ENCODE results near the gene SNAP25.

DNA sequence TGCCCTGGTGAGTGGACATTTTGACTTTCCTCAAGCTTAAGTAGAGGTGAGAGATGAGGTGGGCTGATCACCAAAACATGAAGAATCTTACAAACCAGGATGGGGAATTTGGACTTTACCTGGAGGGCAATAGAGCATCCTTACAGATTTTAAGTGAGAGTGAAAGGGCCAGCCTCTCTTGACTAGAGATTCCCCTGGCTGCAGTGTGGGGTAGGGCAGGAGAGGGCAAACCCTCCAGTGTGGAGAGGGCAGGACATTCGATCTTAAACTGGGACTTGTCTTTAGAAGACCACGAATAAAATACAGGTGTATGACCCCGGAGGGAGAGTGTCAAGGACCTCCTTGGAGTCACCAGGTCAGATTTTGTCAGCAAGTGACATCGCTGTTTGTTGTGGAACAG is 105.1 kb downstream of the SNAP25 start:
- TF ChIP-seq, protein P1, sequence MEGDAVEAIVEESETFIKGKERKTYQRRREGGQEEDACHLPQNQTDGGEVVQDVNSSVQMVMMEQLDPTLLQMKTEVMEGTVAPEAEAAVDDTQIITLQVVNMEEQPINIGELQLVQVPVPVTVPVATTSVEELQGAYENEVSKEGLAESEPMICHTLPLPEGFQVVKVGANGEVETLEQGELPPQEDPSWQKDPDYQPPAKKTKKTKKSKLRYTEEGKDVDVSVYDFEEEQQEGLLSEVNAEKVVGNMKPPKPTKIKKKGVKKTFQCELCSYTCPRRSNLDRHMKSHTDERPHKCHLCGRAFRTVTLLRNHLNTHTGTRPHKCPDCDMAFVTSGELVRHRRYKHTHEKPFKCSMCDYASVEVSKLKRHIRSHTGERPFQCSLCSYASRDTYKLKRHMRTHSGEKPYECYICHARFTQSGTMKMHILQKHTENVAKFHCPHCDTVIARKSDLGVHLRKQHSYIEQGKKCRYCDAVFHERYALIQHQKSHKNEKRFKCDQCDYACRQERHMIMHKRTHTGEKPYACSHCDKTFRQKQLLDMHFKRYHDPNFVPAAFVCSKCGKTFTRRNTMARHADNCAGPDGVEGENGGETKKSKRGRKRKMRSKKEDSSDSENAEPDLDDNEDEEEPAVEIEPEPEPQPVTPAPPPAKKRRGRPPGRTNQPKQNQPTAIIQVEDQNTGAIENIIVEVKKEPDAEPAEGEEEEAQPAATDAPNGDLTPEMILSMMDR (IDR thresholded peaks at IDR 0.05), result no peak
- no peak for TF ChIP-seq POLR2A (IDR thresholded peaks at IDR 0.05)
